ENCODE measurements around the gene SPEF1. TPM values are rescaled to one million over a fixed set of nuclear protein-coding genes. Genes with fewer than 3 reads are reported as not detected.

The SPEF1 gene
- total and polyA plus RNA-seq, 2 of the 13 experiments (the other 11 are each of a cell fraction or from before 2014, with no cell fraction given): 0.11 to 0.27 TPM

- peak; percentile 89; the same call in 1 of the 2 replicates for TF ChIP-seq ZNF556 (CRISPR knock-in tag; IDR thresholded peaks at IDR 0.05; ENCODE audit: borderline replicate concordance)
- no peak for TF ChIP-seq ZNF335 (CRISPR knock-in tag; IDR thresholded peaks at IDR 0.05)
- TF ChIP-seq, protein P1, sequence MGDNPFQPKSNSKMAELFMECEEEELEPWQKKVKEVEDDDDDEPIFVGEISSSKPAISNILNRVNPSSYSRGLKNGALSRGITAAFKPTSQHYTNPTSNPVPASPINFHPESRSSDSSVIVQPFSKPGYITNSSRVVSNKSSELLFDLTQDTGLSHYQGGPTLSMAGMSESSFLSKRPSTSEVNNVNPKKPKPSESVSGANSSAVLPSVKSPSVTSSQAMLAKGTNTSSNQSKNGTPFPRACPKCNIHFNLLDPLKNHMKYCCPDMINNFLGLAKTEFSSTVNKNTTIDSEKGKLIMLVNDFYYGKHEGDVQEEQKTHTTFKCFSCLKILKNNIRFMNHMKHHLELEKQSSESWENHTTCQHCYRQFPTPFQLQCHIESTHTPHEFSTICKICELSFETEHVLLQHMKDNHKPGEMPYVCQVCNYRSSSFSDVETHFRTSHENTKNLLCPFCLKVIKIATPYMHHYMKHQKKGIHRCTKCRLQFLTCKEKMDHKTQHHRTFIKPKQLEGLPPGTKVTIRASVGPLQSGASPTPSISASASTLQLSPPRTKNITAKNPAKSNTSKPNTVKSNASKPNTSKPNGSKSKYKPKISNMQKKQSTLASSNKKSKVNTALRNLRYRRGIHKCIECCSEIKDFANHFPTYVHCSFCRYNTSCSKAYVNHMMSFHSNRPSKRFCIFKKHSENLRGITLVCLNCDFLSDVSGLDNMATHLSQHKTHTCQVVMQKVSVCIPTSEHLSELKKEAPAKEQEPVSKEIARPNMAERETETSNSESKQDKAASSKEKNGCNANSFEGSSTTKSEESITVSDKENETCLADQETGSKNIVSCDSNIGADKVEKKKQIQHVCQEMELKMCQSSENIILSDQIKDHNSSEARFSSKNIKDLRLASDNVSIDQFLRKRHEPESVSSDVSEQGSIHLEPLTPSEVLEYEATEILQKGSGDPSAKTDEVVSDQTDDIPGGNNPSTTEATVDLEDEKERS (CRISPR knock-in tag; IDR thresholded peaks at IDR 0.05): no peak; the same call in 1 of the 2 replicates
- no peak for TF ChIP-seq ZNF281 (CRISPR knock-in tag; IDR thresholded peaks at IDR 0.05; ENCODE audit: borderline replicate concordance)
- no peak for TF ChIP-seq ZNF558 (CRISPR knock-in tag; IDR thresholded peaks at IDR 0.05; ENCODE audit: borderline replicate concordance)
- TF ChIP-seq ZMYM2 (CRISPR knock-in tag; IDR thresholded peaks at IDR 0.05): peak; percentile 97
- TF ChIP-seq YEATS4 (CRISPR knock-in tag; IDR thresholded peaks at IDR 0.05; ENCODE audit: borderline replicate concordance): peak; percentile 77
- TF ChIP-seq SETDB1 (CRISPR knock-in tag; IDR thresholded peaks at IDR 0.05; ENCODE audit: borderline replicate concordance): no peak
- no peak for TF ChIP-seq U2AF1 (optimal IDR thresholded peaks at IDR 0.05; ENCODE audit: low read depth, low read length)
- no peak for TF ChIP-seq ZNF7 (CRISPR knock-in tag; IDR thresholded peaks at IDR 0.05)
- no peak for TF ChIP-seq ZNF660 (CRISPR knock-in tag; IDR thresholded peaks at IDR 0.05; ENCODE audit: borderline replicate concordance, low read depth)
- no peak for TF ChIP-seq MLX (CRISPR knock-in tag; IDR thresholded peaks at IDR 0.05)
- no peak for TF ChIP-seq WIZ (CRISPR knock-in tag; IDR thresholded peaks at IDR 0.05)
- TF ChIP-seq HMGA1 (CRISPR knock-in tag; conservative IDR thresholded peaks at IDR 0.05): no peak
- no peak; the same call in 1 of the 2 replicates for TF ChIP-seq ZNF777 (CRISPR knock-in tag; IDR thresholded peaks at IDR 0.05)
- no peak for TF ChIP-seq TEAD2 (CRISPR knock-in tag; IDR thresholded peaks at IDR 0.05)
- TF ChIP-seq ZFX (CRISPR knock-in tag; IDR thresholded peaks at IDR 0.05; ENCODE audit: low read depth): peak; percentile 85
- TF ChIP-seq, protein P2, sequence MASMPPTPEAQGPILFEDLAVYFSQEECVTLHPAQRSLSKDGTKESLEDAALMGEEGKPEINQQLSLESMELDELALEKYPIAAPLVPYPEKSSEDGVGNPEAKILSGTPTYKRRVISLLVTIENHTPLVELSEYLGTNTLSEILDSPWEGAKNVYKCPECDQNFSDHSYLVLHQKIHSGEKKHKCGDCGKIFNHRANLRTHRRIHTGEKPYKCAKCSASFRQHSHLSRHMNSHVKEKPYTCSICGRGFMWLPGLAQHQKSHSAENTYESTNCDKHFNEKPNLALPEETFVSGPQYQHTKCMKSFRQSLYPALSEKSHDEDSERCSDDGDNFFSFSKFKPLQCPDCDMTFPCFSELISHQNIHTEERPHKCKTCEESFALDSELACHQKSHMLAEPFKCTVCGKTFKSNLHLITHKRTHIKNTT (CRISPR knock-in tag; IDR thresholded peaks at IDR 0.05): no peak
- TF ChIP-seq ZNF75D (CRISPR knock-in tag; IDR thresholded peaks at IDR 0.05; ENCODE audit: borderline replicate concordance): no peak
- no peak for TF ChIP-seq NR3C1 (CRISPR knock-in tag; IDR thresholded peaks at IDR 0.05)
- TF ChIP-seq ZNF343 (CRISPR knock-in tag; IDR thresholded peaks at IDR 0.05): no peak; the same call in 1 of the 2 replicates
- TF ChIP-seq ZSCAN9 (CRISPR knock-in tag; IDR thresholded peaks at IDR 0.05; ENCODE audit: borderline replicate concordance): peak; percentile 29; the same call in 1 of the 2 replicates
- TF ChIP-seq TEAD3 (CRISPR knock-in tag; optimal IDR thresholded peaks at IDR 0.05; ENCODE audit: borderline replicate concordance): peak; percentile 62
Observed at GRCh38 chr20:3795511-3796468, 14.5 kb upstream of the SPEF1 start, which contains the start of gene CDC25B (continued).
